ENCODE measurements around the gene ACBD4. TPM values are rescaled to one million over a fixed set of nuclear protein-coding genes. Genes with fewer than 3 reads are reported as not detected.
"Not testable (repeated sequence)": the region's sequence is repeated elsewhere in the genome, so short reads cannot be mapped to it uniquely, and the experiment has no call there.

Gene ACBD4
- total and polyA plus RNA-seq, 10 donors = 14.1 to 32.8 (median 21.6) TPM

GRCh38 chr17:45120558-45120957 lies 14.9 kb upstream of the ACBD4 start:
- WGBS, 5 donors = 73 to 97% (median 78%) methylated on average over 7 to 22 of the region's 22 CpGs
- Histone ChIP-seq H3K27ac (no peak overlapping the region), H3K9me3 (no peaks in the 10 kb centered on the region), H3K36me3 (peaks cover 0 to 3% (median 0%) of the 10 kb centered on the region in 6 donors), H3K4me3 (no peak overlapping the region), H3K27me3 (replicated peaks in 1 of 7) (peaks cover 0 to 14% (median 4%) of the 10 kb centered on the region in 7 donors), H3K4me1 (peaks cover 0 to 17% (median 4%) of the 10 kb centered on the region in 6 donors)
- no peak for TF ChIP-seq CTCF (IDR thresholded peaks at IDR 0.05 in 8 of 11, conservative IDR thresholded peaks at IDR 0.05 in 3 of 11)
- no peak for TF ChIP-seq POLR2AphosphoS5 (IDR thresholded peaks at IDR 0.05)
- intact Hi-C loops (cut with DNase I; ENCODE audit: low total_unique reads) = no loop called here
- no peak for DNase-seq

- peaks cover 0 to 3% (median 0%) of the 10 kb centered on the region in 6 donors for H3K36me3 ChIP-seq
- H3K27ac ChIP-seq = no peak overlapping the region
- H3K27me3 ChIP-seq (replicated peaks in 1 of 7) = peaks cover 0 to 14% (median 4%) of the 10 kb centered on the region in 7 donors
- peaks cover 0 to 17% (median 4%) of the 10 kb centered on the region in 6 donors for H3K4me1 ChIP-seq
- H3K9me3 ChIP-seq = no peaks in the 10 kb centered on the region
- H3K4me3 ChIP-seq = no peak overlapping the region
- TF ChIP-seq POLR2AphosphoS5 (IDR thresholded peaks at IDR 0.05) (no peak), CTCF (IDR thresholded peaks at IDR 0.05 in 8 of 11, conservative IDR thresholded peaks at IDR 0.05 in 3 of 11) (no peak), POLR2A (IDR thresholded peaks at IDR 0.05) (no peak)
- no peak for DNase-seq
- 32 to 49% (median 41%) methylated on average over 23 to 45 of the region's 45 CpGs for WGBS, 5 donors
- intact Hi-C loops (cut with DNase I; ENCODE audit: low total_unique reads) = no loop called here
Observed at GRCh38 chr17:45121055-45121454, 14.4 kb upstream of the ACBD4 start.

GRCh38 chr17:45123076-45123770 lies 12.3 kb upstream of the ACBD4 start:
- no peaks in the 10 kb centered on the region for H3K9me3 ChIP-seq
- peaks cover 0 to 33% (median 7%) of the 10 kb centered on the region in 6 donors for H3K4me1 ChIP-seq
- H3K27me3 ChIP-seq (replicated peaks in 1 of 7) = peaks cover 0 to 14% (median 4%) of the 10 kb centered on the region in 7 donors
- 79 to 96% (median 88%) methylated on average over 6 of the region's 6 CpGs for WGBS, 5 donors
- intact Hi-C loops (cut with DNase I; ENCODE audit: low total_unique reads) = no loop called here
- no peak overlapping the region for H3K4me3 ChIP-seq
- H3K36me3 ChIP-seq = peaks cover 0 to under 1% (median 0%) of the 10 kb centered on the region in 6 donors
- DNase-seq = no peak
- TF ChIP-seq POLR2AphosphoS5 (IDR thresholded peaks at IDR 0.05) (no peak), POLR2A (IDR thresholded peaks at IDR 0.05) (no peak), CTCF (IDR thresholded peaks at IDR 0.05 in 8 of 11, conservative IDR thresholded peaks at IDR 0.05 in 3 of 11) (no peak)
- H3K27ac ChIP-seq = no peak overlapping the region

- H3K27ac ChIP-seq = peak overlapping the region in 2 of 8 donors; percentile 14 to 35
- peaks cover 0 to 14% (median 4%) of the 10 kb centered on the region in 7 donors for H3K27me3 ChIP-seq (replicated peaks in 1 of 7)
- H3K9me3 ChIP-seq = no peaks in the 10 kb centered on the region
- no peak overlapping the region for H3K4me3 ChIP-seq
- WGBS, 5 donors = 66 to 84% (median 71%) methylated on average over 12 to 15 of the region's 15 CpGs
- intact Hi-C loops (cut with DNase I; ENCODE audit: low total_unique reads) = no loop called here
- TF ChIP-seq POLR2A (IDR thresholded peaks at IDR 0.05) (no peak), POLR2AphosphoS5 (IDR thresholded peaks at IDR 0.05) (peak in 1 of 3 donors; percentile 15), CTCF (IDR thresholded peaks at IDR 0.05 in 8 of 11, conservative IDR thresholded peaks at IDR 0.05 in 3 of 11) (no peak)
- no peaks in the 10 kb centered on the region for H3K36me3 ChIP-seq
- DNase-seq = no peak
- H3K4me1 ChIP-seq = peaks cover 0 to 41% (median 10%) of the 10 kb centered on the region in 6 donors
Observed at GRCh38 chr17:45123930-45124796, 11.3 kb upstream of the ACBD4 start.

GRCh38 chr17:45124797-45125122 lies 10.7 kb upstream of the ACBD4 start:
- H3K27ac ChIP-seq = peak overlapping the region in 1 of 8 donors; percentile 35
- intact Hi-C loops (cut with DNase I; ENCODE audit: low total_unique reads); H3K4me3 ChIP-seq; H3K36me3 ChIP-seq; H3K9me3 ChIP-seq; DNase-seq: not testable (repeated sequence)
- WGBS, 5 donors = 65 to 87% (median 76%) methylated on average over 5 of the region's 5 CpGs
- peaks cover 0 to 14% (median 4%) of the 10 kb centered on the region in 7 donors for H3K27me3 ChIP-seq (replicated peaks in 1 of 7)
- peaks cover 0 to 47% (median 13%) of the 10 kb centered on the region in 6 donors for H3K4me1 ChIP-seq

Measured in spleen (tissue), 11 donors.